ENCODE results near the gene PTPRM. TPM values are rescaled to one million over a fixed set of nuclear protein-coding genes. Genes with fewer than 3 reads are reported as not detected.

PTPRM gene
- total RNA-seq, 1 experiment from 2014 or later, result 14.5 TPM

- no peak overlapping the region for H3K9ac ChIP-seq (ENCODE audit: low read length)
- DNase-seq (ENCODE audit: low read depth, low spot score) (no peak), ATAC-seq (no peak)
- no peak overlapping the region for H3K27ac ChIP-seq (ENCODE audit: low read depth, low read length)
- no peak overlapping the region for H2AFZ ChIP-seq (ENCODE audit: low read depth, low read length, poor library complexity, severe bottlenecking)
- no peak for TF ChIP-seq REST (IDR thresholded peaks at IDR 0.05; ENCODE audit: low read depth)
- H3K9me2 ChIP-seq (ENCODE audit: insufficient read depth), result no peaks in the 10 kb centered on the region
- no peaks in the 10 kb centered on the region for H3K79me2 ChIP-seq (ENCODE audit: insufficient read depth, low read length)
- H3K4me2 ChIP-seq (ENCODE audit: low read length), result no peak overlapping the region
- no TSS peak for BruUV-seq (replicated peaks)
- RAD21 ChIA-PET (ENCODE audit: low non-redundant PET in 1 of 2, low total read pairs in 2 of 2, uncharacterized antibody in 2 of 2, unreplicated experiment in 2 of 2), result no interaction called here
- CTCF ChIA-PET, result no interaction called here
- POLR2A ChIA-PET, result no interaction called here
- no peak overlapping the region for H3K4me3 ChIP-seq (replicated peaks in 1 of 2; ENCODE audit: low read depth in 1 of 2, low read length in 2 of 2)
- H3K36me3 ChIP-seq (ENCODE audit: control insufficient read depth in 1 of 2, insufficient read depth in 2 of 2, low read length in 2 of 2), result no peaks in the 10 kb centered on the region
- intact Hi-C loops (cut with micrococcal nuclease), result no loop called here
- H3K4me1 ChIP-seq (ENCODE audit: control insufficient read depth in 1 of 2, insufficient read depth in 2 of 2, low read length in 2 of 2), result no peaks in the 10 kb centered on the region
- H3K9me3 ChIP-seq (ENCODE audit: control insufficient read depth in 1 of 2, insufficient read depth in 1 of 2, low read depth in 1 of 2, low read length in 2 of 2), result no peaks in the 10 kb centered on the region
- no peaks in the 10 kb centered on the region for H3K27me3 ChIP-seq (ENCODE audit: insufficient read depth, low read length)
- H4K20me1 ChIP-seq (ENCODE audit: insufficient read depth), result no peaks in the 10 kb centered on the region
Measured at GRCh38 chr18:7902399-7902839, 335.3 kb downstream of the PTPRM start.

- RAD21 ChIA-PET (ENCODE audit: low non-redundant PET in 1 of 2, low total read pairs in 2 of 2, uncharacterized antibody in 2 of 2, unreplicated experiment in 2 of 2), result no interaction called here
- no peaks in the 10 kb centered on the region for H3K79me2 ChIP-seq (ENCODE audit: insufficient read depth, low read length)
- intact Hi-C loops (cut with micrococcal nuclease), result no loop called here
- no TSS peak for BruUV-seq (replicated peaks)
- CTCF ChIA-PET, result no interaction called here
- H3K9ac ChIP-seq (ENCODE audit: low read length), result no peak overlapping the region
- H3K4me1 ChIP-seq (ENCODE audit: control insufficient read depth in 1 of 2, insufficient read depth in 2 of 2, low read length in 2 of 2), result peaks cover 0 to 5% of the 10 kb centered on the region in 2 experiments; a peak in 2 of 4 replicates
- no peaks in the 10 kb centered on the region for H4K20me1 ChIP-seq (ENCODE audit: insufficient read depth)
- no peaks in the 10 kb centered on the region for H3K36me3 ChIP-seq (ENCODE audit: control insufficient read depth in 1 of 2, insufficient read depth in 2 of 2, low read length in 2 of 2)
- no peaks in the 10 kb centered on the region for H3K27me3 ChIP-seq (ENCODE audit: insufficient read depth, low read length)
- no peaks in the 10 kb centered on the region for H3K9me2 ChIP-seq (ENCODE audit: insufficient read depth)
- ATAC-seq (no peak), DNase-seq (ENCODE audit: low read depth, low spot score) (no peak)
- H3K4me3 ChIP-seq (replicated peaks in 1 of 2; ENCODE audit: low read depth in 1 of 2, low read length in 2 of 2), result no peak overlapping the region
- H3K4me2 ChIP-seq (ENCODE audit: low read length), result no peak overlapping the region
- no peak overlapping the region for H2AFZ ChIP-seq (ENCODE audit: low read depth, low read length, poor library complexity, severe bottlenecking)
- H3K27ac ChIP-seq (ENCODE audit: low read depth, low read length), result no peak overlapping the region
- H3K9me3 ChIP-seq (ENCODE audit: control insufficient read depth in 1 of 2, insufficient read depth in 1 of 2, low read depth in 1 of 2, low read length in 2 of 2), result no peaks in the 10 kb centered on the region
- POLR2A ChIA-PET, result no interaction called here
- no peak for TF ChIP-seq EZH2 (IDR thresholded peaks at IDR 0.05)
- TF ChIP-seq ELF1 (IDR thresholded peaks at IDR 0.05; ENCODE audit: borderline replicate concordance, low read depth), result no peak
- TF ChIP-seq SP1 (IDR thresholded peaks at IDR 0.05; ENCODE audit: low read depth), result no peak
- no peak for TF ChIP-seq SRF (IDR thresholded peaks at IDR 0.05; ENCODE audit: low read depth)
- no peak for TF ChIP-seq REST (IDR thresholded peaks at IDR 0.05; ENCODE audit: low read depth)
- TF ChIP-seq TCF7L2 (IDR thresholded peaks at IDR 0.05; ENCODE audit: borderline replicate concordance, extremely low read depth, insufficient read depth, insufficient read length), result no peak
- TF ChIP-seq POLR2AphosphoS5 (IDR thresholded peaks at IDR 0.05; ENCODE audit: low read depth, low read length), result no peak
- TF ChIP-seq, protein P1, sequence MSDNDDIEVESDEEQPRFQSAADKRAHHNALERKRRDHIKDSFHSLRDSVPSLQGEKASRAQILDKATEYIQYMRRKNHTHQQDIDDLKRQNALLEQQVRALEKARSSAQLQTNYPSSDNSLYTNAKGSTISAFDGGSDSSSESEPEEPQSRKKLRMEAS (IDR thresholded peaks at IDR 0.05), result no peak
- no peak for TF ChIP-seq RAD21 (IDR thresholded peaks at IDR 0.05; ENCODE audit: low read depth)
- no peak for TF ChIP-seq FOSL1 (IDR thresholded peaks at IDR 0.05; ENCODE audit: low read depth)
- no peak for TF ChIP-seq EZH2phosphoT487 (IDR thresholded peaks at IDR 0.05; ENCODE audit: borderline replicate concordance)
- no peak for TF ChIP-seq ZNF274 (IDR thresholded peaks at IDR 0.05; ENCODE audit: low read depth, low read length)
- TF ChIP-seq CBX3 (IDR thresholded peaks at IDR 0.05; ENCODE audit: low read depth), result no peak
Measured at GRCh38 chr18:7904529-7904928, 337.4 kb downstream of the PTPRM start.

Measured in HCT116 (cell line).